Activated T-helper 1 cell treated with anti-CD3 and anti-CD28 coated beads, Interleukin-12 subunit alpha, Interleukin-12 subunit beta, Interleukin-2, Interleukin-4 antibody, amounts not matched to agents 30 ng/mL and 10 ng/mL and 1 ng/mL, durations not matched to agents 14 hours and 24 hours and 36 hours (primary cell): ENCODE data around the gene MANEAL. TPM values are rescaled to one million over a fixed set of nuclear protein-coding genes. Genes with fewer than 3 reads are reported as not detected.
A peak's percentile ranks its signal among the peaks of the same experiment; 100 is the strongest.

Experiments
- DNase-seq: peaks from one replicate; pipeline ENCODE4 v3.0.0; 2021; ENCODE audit warnings: low spot score
- H3K27ac Mint-ChIP-seq: one replicate; pipeline ENCODE4 v1.8.0; 2021; ENCODE audit warnings: mild to moderate bottlenecking, mixed read lengths
- H3K27me3 Mint-ChIP-seq: one replicate; pipeline ENCODE4 v1.8.0; 2022; ENCODE audit warnings: mild to moderate bottlenecking, moderate library complexity, mixed read lengths; ENCODE audit not compliant: insufficient read depth
- H3K36me3 Mint-ChIP-seq: one replicate; pipeline ENCODE4 v1.8.0; 2021; ENCODE audit warnings: low read depth, mixed read lengths
- H3K4me1 Mint-ChIP-seq: one replicate; pipeline ENCODE4 v1.8.0; 2021; ENCODE audit warnings: low read depth, mixed read lengths
- H3K4me3 Mint-ChIP-seq: one replicate; pipeline ENCODE4 v1.8.0; 2021; ENCODE audit warnings: mild to moderate bottlenecking, moderate library complexity, mixed read lengths
- H3K9me3 Mint-ChIP-seq: one replicate; pipeline ENCODE4 v1.8.0; 2021; ENCODE audit warnings: mixed read lengths
- intact Hi-C: fragments of 100-400 bp; cut with micrococcal nuclease; formaldehyde crosslinking; loops from one replicate; pipeline ENCODE4 v1.15.1; 2024
- total RNA-seq: library from RNA; stranded (reverse); gene quantifications from 2 replicates; pipeline ENCODE4 v1.2.3, GENCODE V29; 2022

Gene MANEAL
- total RNA-seq, 1 donor from 2014 or later, result 4.0 TPM

DNA sequence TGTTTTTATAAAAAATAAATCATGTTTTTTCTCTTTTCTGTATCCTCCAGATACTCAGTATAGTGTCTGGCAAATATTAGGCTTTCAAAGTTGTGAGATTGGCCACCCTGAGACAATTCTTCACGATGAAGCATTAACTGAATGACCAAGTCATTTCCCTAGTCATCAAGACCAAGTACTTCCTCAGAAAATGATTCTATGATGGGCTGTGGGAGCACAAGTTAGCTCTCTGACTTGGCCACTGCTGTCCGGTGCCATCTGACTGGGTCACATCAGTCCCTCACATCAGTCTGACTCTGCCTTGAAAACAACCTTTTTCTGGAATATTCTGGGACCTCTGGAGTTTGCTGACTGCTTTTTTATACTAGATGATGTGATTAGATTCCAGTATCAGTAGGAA lies 27.8 kb downstream of the MANEAL start:
- Mint-ChIP-seq H3K9me3 (no peaks in the 10 kb centered on the region), H3K4me3 (no peak overlapping the region), H3K4me1 (peaks cover 25% of the 10 kb centered on the region), H3K36me3 (peaks cover 37% of the 10 kb centered on the region), H3K27ac (no peak overlapping the region), H3K27me3 (no peaks in the 10 kb centered on the region)
- DNase-seq, result no peak
- intact Hi-C loops, result no loop called here

DNA sequence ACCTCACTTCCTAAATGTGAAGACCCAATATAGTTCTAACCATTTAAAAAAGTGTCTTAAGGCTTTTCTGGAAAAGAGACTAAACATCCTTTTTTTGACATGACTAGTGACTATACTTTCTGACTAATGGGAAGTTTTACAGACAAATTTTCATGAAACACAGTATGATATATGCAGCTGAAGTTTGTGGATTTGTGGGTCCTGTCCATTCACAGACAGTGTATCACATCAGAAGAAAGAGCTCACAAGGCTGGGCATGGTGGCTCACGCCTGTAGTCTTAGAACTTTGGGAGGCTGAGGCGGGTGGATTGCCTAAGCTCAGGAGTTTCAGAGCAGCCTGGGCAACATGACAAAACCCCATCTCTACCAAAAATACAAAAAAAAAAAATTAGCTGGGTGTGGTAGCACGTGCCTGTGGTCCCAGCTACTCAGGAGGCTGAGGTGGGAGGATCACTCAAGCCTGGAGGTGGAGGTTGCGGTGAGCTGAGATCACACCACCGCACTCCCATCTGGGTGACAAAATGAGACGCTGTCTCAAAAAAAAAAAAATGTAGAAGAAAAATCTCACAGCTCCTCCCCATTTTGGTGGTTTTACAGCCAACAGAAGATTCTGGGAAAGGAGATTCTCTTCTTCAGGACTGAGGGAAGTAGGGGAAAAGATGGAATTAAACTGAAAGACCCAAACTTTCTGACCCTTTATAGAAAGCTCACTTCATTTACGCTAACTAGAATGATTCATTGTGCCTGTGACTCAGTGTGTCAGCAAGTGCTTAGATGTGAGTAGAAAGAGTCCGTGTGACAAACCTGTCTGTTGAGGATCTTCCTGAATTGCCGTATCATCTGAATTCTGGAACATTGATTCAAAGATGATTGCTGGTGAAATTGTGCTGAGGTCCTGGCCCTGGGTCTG lies 29.5 kb downstream of the MANEAL start:
- no peak overlapping the region for H3K4me3 Mint-ChIP-seq
- H3K4me1 Mint-ChIP-seq, result peaks cover 25% of the 10 kb centered on the region
- peak overlapping the region; percentile 24 for H3K27ac Mint-ChIP-seq
- H3K27me3 Mint-ChIP-seq, result no peaks in the 10 kb centered on the region
- intact Hi-C loops, result no loop called here
- H3K9me3 Mint-ChIP-seq, result no peaks in the 10 kb centered on the region
- no peak for DNase-seq
- peaks cover 41% of the 10 kb centered on the region for H3K36me3 Mint-ChIP-seq

DNA sequence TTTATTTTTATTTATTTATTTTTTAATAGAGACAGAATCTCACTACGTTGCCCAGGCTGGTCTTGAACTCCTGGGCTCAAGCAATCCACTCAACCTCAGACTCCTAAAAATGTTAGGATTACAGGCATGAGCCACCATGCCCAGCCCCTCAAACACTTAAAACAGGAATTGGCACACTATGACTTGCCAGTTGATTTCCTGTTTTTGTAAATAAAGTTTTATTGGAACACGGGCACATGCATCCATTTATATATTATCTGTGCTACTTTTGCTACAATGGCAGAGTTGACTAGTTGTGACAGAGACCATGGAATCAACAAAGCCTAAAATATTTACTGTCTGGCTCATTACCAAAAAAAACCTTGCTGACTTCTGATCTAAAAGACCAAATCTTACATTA lies 30.4 kb downstream of the MANEAL start:
- Mint-ChIP-seq H3K4me3 (no peak overlapping the region), H3K27me3 (no peaks in the 10 kb centered on the region), H3K36me3 (peaks cover 43% of the 10 kb centered on the region), H3K27ac (no peak overlapping the region), H3K4me1 (peaks cover 25% of the 10 kb centered on the region), H3K9me3 (no peaks in the 10 kb centered on the region)
- DNase-seq, result no peak
- intact Hi-C loops, result no loop called here

DNA sequence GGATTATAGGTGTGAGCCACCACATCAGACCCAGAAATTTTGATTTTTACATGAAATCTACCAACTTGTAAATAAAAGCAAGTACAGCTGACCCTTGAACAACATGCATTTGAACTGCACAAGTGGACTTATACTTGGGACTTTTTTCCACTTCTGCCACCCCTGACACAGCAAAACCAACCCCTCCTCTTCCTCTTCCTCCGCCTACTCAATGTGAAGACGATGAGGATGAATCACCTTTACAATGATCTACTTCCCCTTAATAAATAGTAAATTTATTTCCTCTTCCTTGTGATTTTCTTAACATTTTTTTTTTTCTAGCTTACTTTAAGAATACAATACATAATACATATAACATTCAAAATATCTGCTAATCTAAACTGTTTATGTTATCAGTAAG lies 31.9 kb downstream of the MANEAL start:
- no peak for DNase-seq
- Mint-ChIP-seq H3K4me1 (peaks cover 25% of the 10 kb centered on the region), H3K36me3 (peaks cover 41% of the 10 kb centered on the region), H3K4me3 (no peak overlapping the region), H3K27me3 (no peaks in the 10 kb centered on the region), H3K27ac (no peak overlapping the region), H3K9me3 (no peaks in the 10 kb centered on the region)
- intact Hi-C loops, result no loop called here

DNA sequence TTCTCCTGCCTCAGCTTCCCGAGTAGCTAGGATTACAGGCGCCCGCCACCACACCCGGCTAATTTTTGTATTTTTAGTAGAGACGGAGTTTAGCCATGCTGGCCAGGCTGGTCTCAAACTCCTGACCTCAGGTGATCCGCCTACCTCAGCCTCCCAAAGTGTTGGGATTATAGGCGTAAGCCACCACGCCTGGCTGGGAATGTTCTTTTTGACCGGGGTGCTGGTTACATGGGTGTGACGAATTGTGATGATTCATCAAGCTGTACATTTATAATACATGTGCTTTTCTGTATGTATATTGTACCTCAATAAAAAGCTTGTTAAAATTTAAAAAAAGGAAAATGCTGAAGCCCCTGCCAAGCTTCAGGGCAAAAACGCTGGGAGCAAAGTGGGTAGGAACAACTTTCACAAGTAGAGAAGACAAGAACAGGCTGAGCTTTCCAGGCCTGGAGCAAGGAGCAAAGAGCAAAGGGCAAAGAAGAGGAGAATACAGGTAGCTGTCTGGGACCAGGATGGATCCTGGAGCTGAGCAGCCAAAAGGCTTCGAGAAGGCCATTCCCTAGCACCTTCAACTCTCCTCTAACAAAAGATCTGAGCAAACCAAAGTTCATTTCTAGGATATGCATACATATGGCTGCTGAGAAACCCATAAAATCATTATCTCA lies 34.9 kb downstream of the MANEAL start:
- H3K36me3 Mint-ChIP-seq, result peaks cover 39% of the 10 kb centered on the region
- H3K9me3 Mint-ChIP-seq, result no peaks in the 10 kb centered on the region
- H3K4me3 Mint-ChIP-seq, result no peak overlapping the region
- intact Hi-C loops, result loop anchor here (2.0 kb wide), 1 partner anchor 18 kb away; no protein-coding TSS in a partner anchor
- no peak overlapping the region for H3K27ac Mint-ChIP-seq
- H3K27me3 Mint-ChIP-seq, result no peaks in the 10 kb centered on the region
- no peak for DNase-seq
- H3K4me1 Mint-ChIP-seq, result peaks cover 14% of the 10 kb centered on the region

DNA sequence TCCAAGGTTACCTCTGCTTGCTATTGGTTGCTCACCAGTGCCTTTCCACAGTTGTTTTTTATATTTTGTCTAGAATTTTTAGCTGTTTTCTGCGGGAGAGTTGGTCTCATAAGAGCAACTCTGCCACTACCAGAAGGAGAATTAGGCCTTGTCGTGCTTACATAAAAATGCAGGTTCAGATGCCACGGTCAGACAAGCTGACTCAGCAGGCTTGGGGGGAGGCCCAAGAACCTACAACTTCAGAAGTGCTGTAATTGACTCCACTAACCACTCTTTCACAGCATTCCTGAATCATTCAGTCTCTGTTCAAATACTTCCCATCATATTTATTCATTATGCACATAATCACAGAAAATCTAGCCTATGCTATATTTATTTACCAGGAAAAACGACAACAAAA lies 37.5 kb downstream of the MANEAL start:
- Mint-ChIP-seq H3K9me3 (no peaks in the 10 kb centered on the region), H3K36me3 (peaks cover 48% of the 10 kb centered on the region), H3K27ac (no peak overlapping the region), H3K4me1 (no peaks in the 10 kb centered on the region), H3K27me3 (no peaks in the 10 kb centered on the region), H3K4me3 (no peak overlapping the region)
- DNase-seq, result no peak
- intact Hi-C loops, result no loop called here

DNA sequence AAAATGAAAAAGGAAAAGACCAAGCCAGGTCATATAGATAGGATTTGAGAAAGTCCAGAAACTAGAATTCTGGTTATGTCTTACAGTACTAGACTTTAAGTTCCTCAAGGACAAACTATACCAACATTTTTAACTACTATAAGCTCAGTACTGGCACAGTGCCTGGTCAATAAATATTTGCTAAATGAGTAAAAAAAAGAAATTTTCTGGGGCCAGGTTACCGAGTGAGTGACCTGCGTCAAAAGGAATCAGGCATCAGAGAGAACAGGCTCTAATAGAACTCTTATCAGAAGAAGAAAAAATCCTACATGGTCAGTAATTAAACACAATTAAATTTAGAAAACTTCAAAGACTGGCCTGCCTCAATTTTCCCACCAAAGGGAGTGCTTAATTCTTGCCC lies 38.2 kb downstream of the MANEAL start:
- H3K4me1 Mint-ChIP-seq, result no peaks in the 10 kb centered on the region
- H3K27me3 Mint-ChIP-seq, result no peaks in the 10 kb centered on the region
- H3K36me3 Mint-ChIP-seq, result peaks cover 48% of the 10 kb centered on the region
- H3K9me3 Mint-ChIP-seq, result no peaks in the 10 kb centered on the region
- H3K27ac Mint-ChIP-seq, result no peak overlapping the region
- DNase-seq, result no peak
- intact Hi-C loops, result no loop called here
- H3K4me3 Mint-ChIP-seq, result no peak overlapping the region

DNA sequence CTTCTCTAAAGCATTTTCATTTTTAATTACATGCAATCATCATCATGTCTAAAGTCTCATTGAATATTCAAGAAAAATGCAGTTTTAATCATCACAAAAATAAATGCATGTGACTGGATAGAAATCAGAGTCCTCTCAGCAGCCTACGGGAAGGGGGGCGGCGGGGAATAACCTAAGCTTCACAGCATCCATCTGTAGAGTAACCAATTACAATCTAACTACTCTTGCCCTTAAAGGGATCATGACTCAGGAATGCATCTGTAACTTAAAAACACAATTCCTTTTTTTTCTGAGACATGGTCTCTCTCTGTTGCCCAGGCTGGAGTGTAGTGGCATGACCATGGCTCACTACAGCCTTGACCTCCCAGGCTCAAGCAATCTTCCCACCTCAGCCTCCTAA lies 43.1 kb downstream of the MANEAL start:
- peaks cover 33% of the 10 kb centered on the region for H3K36me3 Mint-ChIP-seq

DNA sequence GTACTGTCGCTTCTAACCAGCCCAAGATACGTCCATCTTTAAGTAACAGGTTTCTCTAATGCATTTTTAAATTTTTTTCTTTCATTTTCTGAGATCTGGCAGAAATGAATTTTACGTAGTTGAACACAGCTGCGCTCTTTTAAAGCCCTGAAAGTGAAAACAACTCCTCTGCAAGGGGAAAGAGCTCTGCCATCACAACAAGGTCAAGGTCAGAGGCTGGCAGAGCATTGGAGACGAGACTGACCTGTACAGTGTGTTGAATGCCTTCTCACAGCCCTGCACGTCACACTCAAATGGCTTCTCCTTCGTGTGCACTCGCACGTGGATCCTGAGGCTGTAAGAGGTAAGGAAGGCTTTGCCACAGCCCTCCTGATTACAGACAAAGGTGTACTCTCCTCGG lies 46.0 kb downstream of the MANEAL start:
- Mint-ChIP-seq H3K9me3 (no peaks in the 10 kb centered on the region), H3K27me3 (no peaks in the 10 kb centered on the region), H3K36me3 (peaks cover 21% of the 10 kb centered on the region), H3K27ac (no peak overlapping the region), H3K4me1 (peaks cover 10% of the 10 kb centered on the region), H3K4me3 (no peak overlapping the region)
- DNase-seq, result no peak
- intact Hi-C loops, result no loop called here

More for the DNA sequence above, 43.1 kb downstream of the MANEAL start:
- H3K4me1 Mint-ChIP-seq, result no peaks in the 10 kb centered on the region
- no peak overlapping the region for H3K27ac Mint-ChIP-seq
- no peaks in the 10 kb centered on the region for H3K9me3 Mint-ChIP-seq
- H3K27me3 Mint-ChIP-seq, result no peaks in the 10 kb centered on the region
- no peak for DNase-seq
- H3K4me3 Mint-ChIP-seq, result no peak overlapping the region
- intact Hi-C loops, result no loop called here

DNA sequence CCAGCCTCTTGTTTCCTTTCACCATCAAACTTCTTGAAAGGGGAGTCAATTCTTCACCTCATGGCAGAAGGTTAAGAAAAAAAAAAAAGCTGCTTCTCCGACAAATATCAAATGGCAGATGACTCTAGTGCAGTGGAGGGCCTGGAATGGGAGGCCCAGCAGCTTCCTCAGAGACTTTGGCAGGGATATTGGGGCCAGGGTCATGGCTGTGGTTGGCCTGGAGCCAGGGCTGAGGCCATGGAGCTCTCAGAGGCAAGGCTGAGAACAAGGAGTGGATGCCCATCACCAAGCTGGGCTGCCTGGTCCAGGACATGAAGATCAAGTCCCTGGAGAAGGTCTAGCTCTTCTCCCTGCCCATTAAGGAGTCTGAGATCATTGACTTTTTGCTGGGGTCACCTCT lies 47.1 kb downstream of the MANEAL start:
- intact Hi-C loops, result no loop called here
- no peak for DNase-seq
- Mint-ChIP-seq H3K27me3 (no peaks in the 10 kb centered on the region), H3K36me3 (peaks cover 19% of the 10 kb centered on the region), H3K9me3 (no peaks in the 10 kb centered on the region), H3K4me1 (peaks cover 17% of the 10 kb centered on the region), H3K4me3 (no peak overlapping the region), H3K27ac (no peak overlapping the region)

DNA sequence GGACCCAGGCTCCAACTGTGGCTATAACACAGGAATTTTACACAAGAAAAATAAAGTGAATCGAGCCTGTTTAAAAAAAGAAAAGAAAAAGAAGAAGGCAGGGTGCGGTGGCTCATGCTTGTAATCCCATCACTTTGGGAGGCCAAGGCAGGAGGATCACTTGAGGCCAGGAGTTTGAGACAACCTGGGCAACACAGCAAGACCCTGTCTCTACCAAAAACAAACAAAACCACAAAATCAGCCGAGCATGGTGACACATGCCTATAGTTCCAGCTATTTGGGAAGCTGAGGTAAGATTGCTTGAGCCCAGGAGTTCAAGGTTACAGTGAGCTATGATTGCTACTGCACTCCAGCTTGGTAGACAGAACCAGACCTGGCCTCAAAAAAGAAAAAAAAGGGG lies 48.0 kb downstream of the MANEAL start:
- no peak overlapping the region for H3K4me3 Mint-ChIP-seq
- H3K4me1 Mint-ChIP-seq, result peaks cover 22% of the 10 kb centered on the region
- peaks cover 17% of the 10 kb centered on the region for H3K36me3 Mint-ChIP-seq
- intact Hi-C loops, result no loop called here
- H3K27ac Mint-ChIP-seq, result no peak overlapping the region
- no peak for DNase-seq
- no peaks in the 10 kb centered on the region for H3K9me3 Mint-ChIP-seq
- H3K27me3 Mint-ChIP-seq, result no peaks in the 10 kb centered on the region

DNA sequence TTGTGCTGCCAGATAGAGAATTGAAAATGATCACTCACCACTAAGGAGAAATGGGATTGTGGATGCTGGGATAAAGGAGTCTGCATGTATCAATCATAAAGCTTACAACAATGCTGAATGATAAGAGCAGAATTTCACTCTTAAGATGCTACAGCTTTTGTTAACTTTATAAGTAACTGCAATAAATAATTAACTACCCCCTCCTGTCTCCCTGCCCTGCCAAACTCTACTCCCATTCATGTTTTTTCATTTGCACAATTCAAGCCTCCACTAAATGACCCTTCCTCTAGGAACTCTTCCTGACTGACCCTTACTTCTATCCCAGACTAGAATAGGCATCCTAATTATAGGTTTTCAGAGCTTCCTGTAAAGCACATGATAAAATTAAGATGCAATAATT lies 50.9 kb downstream of the MANEAL start:
- peaks cover 30% of the 10 kb centered on the region for H3K4me1 Mint-ChIP-seq
- intact Hi-C loops, result no loop called here
- H3K27ac Mint-ChIP-seq, result no peak overlapping the region

DNA sequence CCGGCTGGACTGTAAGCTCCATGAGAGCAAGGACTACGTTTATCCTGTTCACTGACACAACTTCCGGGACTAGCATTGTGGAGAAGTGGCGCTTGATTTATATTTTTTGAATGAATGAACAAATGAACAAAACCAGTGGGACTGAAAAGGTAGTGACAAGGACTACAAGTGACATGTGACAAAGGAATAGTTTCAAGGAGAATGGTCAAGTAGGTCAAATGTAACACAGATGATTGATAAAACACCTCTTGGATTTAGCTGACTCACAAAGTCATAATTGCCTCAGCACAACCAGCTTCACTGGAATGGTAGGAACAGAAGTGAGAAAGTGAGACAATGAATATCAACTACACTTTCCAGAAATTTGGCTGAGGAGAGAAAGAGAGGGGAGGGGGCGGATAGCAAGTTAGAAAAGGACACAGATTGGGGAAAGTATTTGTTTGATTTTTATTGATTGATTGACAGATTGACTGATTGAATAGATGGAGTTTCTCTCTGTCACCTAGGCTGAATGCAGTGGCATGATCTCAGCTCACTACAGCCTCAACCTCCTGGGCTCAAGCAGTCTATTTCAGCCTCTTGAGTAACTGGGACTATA lies 51.5 kb downstream of the MANEAL start:
- Mint-ChIP-seq H3K4me3 (no peak overlapping the region), H3K27ac (peak overlapping the region; percentile 16), H3K27me3 (no peaks in the 10 kb centered on the region), H3K36me3 (peaks cover 26% of the 10 kb centered on the region), H3K9me3 (no peaks in the 10 kb centered on the region), H3K4me1 (peaks cover 30% of the 10 kb centered on the region)
- DNase-seq, result no peak
- intact Hi-C loops, result no loop called here

More for the DNA sequence above, 50.9 kb downstream of the MANEAL start:
- no peak for DNase-seq
- H3K9me3 Mint-ChIP-seq, result no peaks in the 10 kb centered on the region
- no peaks in the 10 kb centered on the region for H3K27me3 Mint-ChIP-seq
- peaks cover 26% of the 10 kb centered on the region for H3K36me3 Mint-ChIP-seq
- H3K4me3 Mint-ChIP-seq, result no peak overlapping the region
